ENCODE data around the gene PBX3.

- TF ChIP-seq CTCF (conservative IDR thresholded peaks at IDR 0.05; ENCODE audit: low read depth, low read length) (no peak), EZH2 (IDR thresholded peaks at IDR 0.05; ENCODE audit: borderline replicate concordance, low read depth, low read length, poor library complexity, severe bottlenecking) (no peak)
These were observed 460 bp upstream of the PBX3 start for GRCh38 chr9:125746774-125747052.
